ENCODE data around the gene MTFP1.
"Not testable (repeated sequence)": the region's sequence is repeated elsewhere in the genome, so short reads cannot be mapped to it uniquely, and the experiment has no call there.

Gene MTFP1

GRCh38 chr22:30439226-30439625 lies 13.7 kb downstream of the MTFP1 start:
- H3K27ac ChIP-seq: no peak overlapping the region
- no peak for TF ChIP-seq CTCF (conservative IDR thresholded peaks at IDR 0.05)

- H3K27ac ChIP-seq: no peak overlapping the region
- TF ChIP-seq CTCF (conservative IDR thresholded peaks at IDR 0.05): no peak
Observed at GRCh38 chr22:30439836-30440235, 14.3 kb downstream of the MTFP1 start.

GRCh38 chr22:30441088-30441487 lies 15.5 kb downstream of the MTFP1 start:
- TF ChIP-seq CTCF (conservative IDR thresholded peaks at IDR 0.05): no peak
- H3K27ac ChIP-seq: no peak overlapping the region

GRCh38 chr22:30444632-30445437 lies 19.3 kb downstream of the MTFP1 start:
- no peak overlapping the region for H3K27ac ChIP-seq
- peak; percentile 88 for TF ChIP-seq CTCF (conservative IDR thresholded peaks at IDR 0.05)

GRCh38 chr22:30445438-30446145 lies 20.0 kb downstream of the MTFP1 start:
- peak; percentile 48 for TF ChIP-seq CTCF (conservative IDR thresholded peaks at IDR 0.05)
- no peak overlapping the region for H3K27ac ChIP-seq

GRCh38 chr22:30447656-30448055 lies 22.1 kb downstream of the MTFP1 start:
- TF ChIP-seq CTCF (conservative IDR thresholded peaks at IDR 0.05): no peak
- no peak overlapping the region for H3K27ac ChIP-seq

- H3K27ac ChIP-seq: not testable (repeated sequence)
Observed at GRCh38 chr22:30451488-30451887, 25.9 kb downstream of the MTFP1 start.

GRCh38 chr22:30452861-30453260 lies 27.3 kb downstream of the MTFP1 start:
- no peak overlapping the region for H3K27ac ChIP-seq

More at GRCh38 chr22:30452861-30453260, 27.3 kb downstream of the MTFP1 start:
- no peak for TF ChIP-seq CTCF (conservative IDR thresholded peaks at IDR 0.05)

Measured in VCaP (cell line).